WTC11 (cell line): Measurements from ENCODE around the gene PEAK1. TPM values are rescaled to one million over a fixed set of nuclear protein-coding genes. Genes with fewer than 3 reads are reported as not detected.
A peak's percentile ranks its signal among the peaks of the same experiment; 100 is the strongest.

Experiments
- ATAC-seq: fragments of 200-7000 bp; cut with Tn5 transposase; 2 replicates; pipeline ENCODE4 v1.10.0; 2021; ENCODE audit warnings: mild to moderate bottlenecking, moderate library complexity
- CTCF ChIA-PET: fragments of 300-600 bp; sonication (Branson Sonifier 250); formaldehyde crosslinking; loops from one replicate; lab custom pipeline; 2021; ENCODE audit warnings: antibody characterized with exemption; lab: Charles Lee
- POLR2A ChIA-PET: fragments of 350-600 bp; sonication (Branson Sonifier 250); formaldehyde crosslinking; loops from one replicate; lab custom pipeline; 2021; ENCODE audit warnings: antibody characterized with exemption; lab: Charles Lee
- DNase-seq: peaks from one replicate; pipeline ENCODE4 v3.0.0; 2021; ENCODE audit warnings: low spot score
- H3K27ac Mint-ChIP-seq: 2 replicates; pipeline ENCODE4 v1.8.0; 2021; ENCODE audit warnings: mixed read lengths
- H3K27me3 Mint-ChIP-seq: 2 replicates; pipeline ENCODE4 v1.8.0; 2021; ENCODE audit warnings: low read depth, mild to moderate bottlenecking, moderate library complexity, mixed read lengths
- H3K36me3 Mint-ChIP-seq: 2 replicates; pipeline ENCODE4 v1.8.0; 2021; ENCODE audit warnings: mixed read lengths
- H3K4me1 Mint-ChIP-seq: 2 replicates; pipeline ENCODE4 v1.8.0; 2022; ENCODE audit warnings: mixed read lengths
- H3K4me3 Mint-ChIP-seq: 2 replicates; pipeline ENCODE4 v1.8.0; 2021; ENCODE audit warnings: mild to moderate bottlenecking, moderate library complexity, mixed read lengths
- H3K9me3 Mint-ChIP-seq: 2 replicates; pipeline ENCODE4 v1.8.0; 2021; ENCODE audit warnings: mixed read lengths
- ELF4 ChIP-seq: sonication (generic); formaldehyde crosslinking; IDR thresholded peaks from 2 replicates; pipeline ENCODE4 v1.8.1; 2022; ENCODE audit warnings: low read depth, mild to moderate bottlenecking, moderate library complexity, missing genetic modification reagents
- GTF2I ChIP-seq: fragments of 250-450 bp; sonication (Bioruptor Pico); conservative IDR thresholded peaks from 2 replicates; pipeline ENCODE4 v1.4.0; 2021; ENCODE audit warnings: mild to moderate bottlenecking
- HMGA2 ChIP-seq: fragments of 250-450 bp; sonication (Bioruptor Pico); IDR thresholded peaks from 2 replicates; pipeline ENCODE4 v1.4.0; 2021; ENCODE audit warnings: mild to moderate bottlenecking, moderate library complexity
- MXD4 ChIP-seq: fragments of 250-450 bp; sonication (Bioruptor Pico); IDR thresholded peaks from 2 replicates; pipeline ENCODE4 v1.8.0; 2021; ENCODE audit warnings: mild to moderate bottlenecking, moderate library complexity, borderline replicate concordance
- RELA ChIP-seq: sonication (generic); formaldehyde crosslinking; IDR thresholded peaks from 2 replicates; pipeline ENCODE4 v1.8.1; 2022; ENCODE audit warnings: missing genetic modification reagents, mild to moderate bottlenecking, borderline replicate concordance
- RORB ChIP-seq: fragments of 250-450 bp; sonication (Bioruptor Pico); IDR thresholded peaks from 2 replicates; pipeline ENCODE4 v1.9.0; 2021; ENCODE audit warnings: mild to moderate bottlenecking
- TEAD1 ChIP-seq: sonication (generic); formaldehyde crosslinking; IDR thresholded peaks from 2 replicates; pipeline ENCODE4 v1.8.0; 2022; ENCODE audit warnings: mild to moderate bottlenecking, missing genetic modification reagents
- ZNF232 ChIP-seq: sonication (generic); formaldehyde crosslinking; IDR thresholded peaks from 2 replicates; pipeline ENCODE4 v1.8.0; 2022; ENCODE audit warnings: mild to moderate bottlenecking, missing genetic modification reagents
- ZNF671 ChIP-seq: fragments of 250-450 bp; sonication (Bioruptor Pico); IDR thresholded peaks from 2 replicates; pipeline ENCODE4 v1.8.0; 2021; ENCODE audit warnings: mild to moderate bottlenecking
- total RNA-seq: library from RNA; stranded (reverse); gene quantifications from 3 replicates; pipeline ENCODE4 v1.2.3, GENCODE V29; 2021
- TF ChIP-seq, protein P1 (sequence below): sonication (generic); formaldehyde crosslinking; IDR thresholded peaks from 2 replicates; pipeline ENCODE4 v1.8.1; 2023; ENCODE audit warnings: mild to moderate bottlenecking, missing genetic modification reagents, moderate library complexity
- TF ChIP-seq, protein P2 (sequence below): fragments of 250-450 bp; sonication (Bioruptor Pico); IDR thresholded peaks from 2 replicates; pipeline ENCODE4 v1.9.0; 2021; ENCODE audit warnings: mild to moderate bottlenecking
- TF ChIP-seq, protein P3 (sequence below): sonication (generic); formaldehyde crosslinking; conservative IDR thresholded peaks from 2 replicates; pipeline ENCODE4 v1.8.1; 2022; ENCODE audit warnings: mild to moderate bottlenecking, missing genetic modification reagents
- TF ChIP-seq, protein P4 (sequence below): sonication (generic); formaldehyde crosslinking; IDR thresholded peaks from 2 replicates; pipeline ENCODE4 v1.8.0; 2022; ENCODE audit warnings: mild to moderate bottlenecking, missing genetic modification reagents
- TF ChIP-seq, protein P5 (sequence below): sonication (generic); formaldehyde crosslinking; IDR thresholded peaks from 2 replicates; pipeline ENCODE4 v1.8.0; 2023; ENCODE audit warnings: missing genetic modification reagents, mild to moderate bottlenecking, borderline replicate concordance
- TF ChIP-seq, protein P6 (sequence below): fragments of 250-450 bp; sonication (Bioruptor Pico); conservative IDR thresholded peaks from 2 replicates; pipeline ENCODE4 v1.9.0; 2021; ENCODE audit warnings: mild to moderate bottlenecking

Gene PEAK1
- total RNA-seq, 1 experiment from 2014 or later, result 49.0 TPM

DNA sequence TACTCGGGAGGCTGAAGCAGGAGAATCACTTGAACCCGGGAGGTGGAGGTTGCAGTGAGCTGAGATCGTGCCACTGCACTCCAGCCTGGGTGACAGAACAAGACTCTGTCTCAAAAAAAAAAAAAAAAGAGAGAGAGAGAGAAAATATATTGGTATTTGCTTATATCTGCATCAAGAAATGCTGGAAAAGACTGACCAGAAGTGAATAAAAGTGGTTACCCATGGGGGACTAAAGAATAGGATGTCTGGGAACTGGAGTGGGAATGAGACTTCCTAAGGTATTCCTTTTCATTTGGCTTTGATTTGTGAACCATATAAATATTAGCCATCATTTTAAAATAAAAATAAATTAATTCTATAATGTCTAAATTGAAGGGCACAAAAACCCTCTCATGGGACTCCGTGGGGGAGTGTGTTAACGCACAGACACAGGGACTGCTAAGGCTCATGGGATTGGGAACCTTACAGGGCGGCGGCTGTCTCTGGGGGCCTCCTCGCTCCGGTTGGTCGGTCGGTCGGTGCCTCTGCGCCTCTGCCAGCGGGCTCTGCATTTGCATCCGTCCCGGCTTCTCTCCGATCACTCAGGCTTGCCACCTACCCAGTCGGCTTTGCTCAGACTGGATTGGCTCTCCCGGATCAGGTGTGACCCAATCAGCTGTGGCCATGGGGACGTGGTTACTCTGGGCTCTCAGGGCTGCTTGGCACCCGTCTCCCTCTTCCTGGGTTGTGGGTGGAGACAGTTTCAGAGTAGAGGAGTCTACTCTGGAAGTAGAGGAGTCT, 336.3 kb downstream of the PEAK1 start (continued):
- TF ChIP-seq, protein P1, sequence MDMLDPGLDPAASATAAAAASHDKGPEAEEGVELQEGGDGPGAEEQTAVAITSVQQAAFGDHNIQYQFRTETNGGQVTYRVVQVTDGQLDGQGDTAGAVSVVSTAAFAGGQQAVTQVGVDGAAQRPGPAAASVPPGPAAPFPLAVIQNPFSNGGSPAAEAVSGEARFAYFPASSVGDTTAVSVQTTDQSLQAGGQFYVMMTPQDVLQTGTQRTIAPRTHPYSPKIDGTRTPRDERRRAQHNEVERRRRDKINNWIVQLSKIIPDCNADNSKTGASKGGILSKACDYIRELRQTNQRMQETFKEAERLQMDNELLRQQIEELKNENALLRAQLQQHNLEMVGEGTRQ (CRISPR knock-in tag), result peak; percentile 70
- TF ChIP-seq GTF2I (CRISPR knock-in tag), result no peak
- TF ChIP-seq, all 79 proteins: peak for 4

DNA sequence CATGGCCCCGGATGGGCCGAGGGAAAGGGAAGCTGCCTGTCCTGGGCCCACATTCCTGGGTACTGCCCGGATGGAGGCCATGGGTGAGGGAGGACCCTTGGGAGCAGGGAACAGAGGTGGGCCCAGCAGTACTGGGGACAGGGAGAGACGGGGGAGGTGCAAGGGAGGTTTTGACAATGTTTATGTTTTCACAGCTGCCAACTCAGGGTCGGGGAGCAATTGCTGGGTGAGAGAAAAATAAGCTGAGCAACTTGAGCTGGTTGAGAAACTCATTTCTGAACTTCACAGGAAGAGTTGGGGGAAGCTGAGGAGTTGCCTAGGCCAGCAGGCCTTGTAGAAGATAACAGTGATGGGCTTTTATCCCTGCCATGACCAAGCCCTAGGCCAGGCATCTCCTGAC, 337.9 kb downstream of the PEAK1 start:
- no peak overlapping the region for H3K27ac Mint-ChIP-seq
- peaks cover 3% of the 10 kb centered on the region; the same call in 1 of the 2 replicates for H3K9me3 Mint-ChIP-seq
- peaks cover 23% of the 10 kb centered on the region for H3K27me3 Mint-ChIP-seq
- peaks cover 9% of the 10 kb centered on the region for H3K4me1 Mint-ChIP-seq
- ChIA-PET CTCF (interaction anchor here (1.0 to 1.3 kb wide), 2 partner anchors 25 to 47 kb away, joined by 3 read pairs; no protein-coding TSS in a partner anchor), POLR2A (no interaction called here)
- no peak overlapping the region for H3K4me3 Mint-ChIP-seq
- no peaks in the 10 kb centered on the region for H3K36me3 Mint-ChIP-seq
- TF ChIP-seq RORB (CRISPR knock-in tag), result no peak
- TF ChIP-seq TEAD1 (CRISPR knock-in tag), result no peak
- TF ChIP-seq, protein P1 (CRISPR knock-in tag), result no peak
- TF ChIP-seq, protein P2, sequence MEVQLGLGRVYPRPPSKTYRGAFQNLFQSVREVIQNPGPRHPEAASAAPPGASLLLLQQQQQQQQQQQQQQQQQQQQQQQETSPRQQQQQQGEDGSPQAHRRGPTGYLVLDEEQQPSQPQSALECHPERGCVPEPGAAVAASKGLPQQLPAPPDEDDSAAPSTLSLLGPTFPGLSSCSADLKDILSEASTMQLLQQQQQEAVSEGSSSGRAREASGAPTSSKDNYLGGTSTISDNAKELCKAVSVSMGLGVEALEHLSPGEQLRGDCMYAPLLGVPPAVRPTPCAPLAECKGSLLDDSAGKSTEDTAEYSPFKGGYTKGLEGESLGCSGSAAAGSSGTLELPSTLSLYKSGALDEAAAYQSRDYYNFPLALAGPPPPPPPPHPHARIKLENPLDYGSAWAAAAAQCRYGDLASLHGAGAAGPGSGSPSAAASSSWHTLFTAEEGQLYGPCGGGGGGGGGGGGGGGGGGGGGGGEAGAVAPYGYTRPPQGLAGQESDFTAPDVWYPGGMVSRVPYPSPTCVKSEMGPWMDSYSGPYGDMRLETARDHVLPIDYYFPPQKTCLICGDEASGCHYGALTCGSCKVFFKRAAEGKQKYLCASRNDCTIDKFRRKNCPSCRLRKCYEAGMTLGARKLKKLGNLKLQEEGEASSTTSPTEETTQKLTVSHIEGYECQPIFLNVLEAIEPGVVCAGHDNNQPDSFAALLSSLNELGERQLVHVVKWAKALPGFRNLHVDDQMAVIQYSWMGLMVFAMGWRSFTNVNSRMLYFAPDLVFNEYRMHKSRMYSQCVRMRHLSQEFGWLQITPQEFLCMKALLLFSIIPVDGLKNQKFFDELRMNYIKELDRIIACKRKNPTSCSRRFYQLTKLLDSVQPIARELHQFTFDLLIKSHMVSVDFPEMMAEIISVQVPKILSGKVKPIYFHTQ (CRISPR knock-in tag), result no peak
- no peak for TF ChIP-seq ZNF232
- no peak for TF ChIP-seq MXD4 (CRISPR knock-in tag)
- TF ChIP-seq RELA (CRISPR knock-in tag), result no peak
- TF ChIP-seq, protein P3, sequence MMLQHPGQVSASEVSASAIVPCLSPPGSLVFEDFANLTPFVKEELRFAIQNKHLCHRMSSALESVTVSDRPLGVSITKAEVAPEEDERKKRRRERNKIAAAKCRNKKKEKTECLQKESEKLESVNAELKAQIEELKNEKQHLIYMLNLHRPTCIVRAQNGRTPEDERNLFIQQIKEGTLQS (CRISPR knock-in tag), result no peak
- TF ChIP-seq, protein P4, sequence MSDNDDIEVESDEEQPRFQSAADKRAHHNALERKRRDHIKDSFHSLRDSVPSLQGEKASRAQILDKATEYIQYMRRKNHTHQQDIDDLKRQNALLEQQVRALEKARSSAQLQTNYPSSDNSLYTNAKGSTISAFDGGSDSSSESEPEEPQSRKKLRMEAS (CRISPR knock-in tag), result no peak
- TF ChIP-seq, protein P5, sequence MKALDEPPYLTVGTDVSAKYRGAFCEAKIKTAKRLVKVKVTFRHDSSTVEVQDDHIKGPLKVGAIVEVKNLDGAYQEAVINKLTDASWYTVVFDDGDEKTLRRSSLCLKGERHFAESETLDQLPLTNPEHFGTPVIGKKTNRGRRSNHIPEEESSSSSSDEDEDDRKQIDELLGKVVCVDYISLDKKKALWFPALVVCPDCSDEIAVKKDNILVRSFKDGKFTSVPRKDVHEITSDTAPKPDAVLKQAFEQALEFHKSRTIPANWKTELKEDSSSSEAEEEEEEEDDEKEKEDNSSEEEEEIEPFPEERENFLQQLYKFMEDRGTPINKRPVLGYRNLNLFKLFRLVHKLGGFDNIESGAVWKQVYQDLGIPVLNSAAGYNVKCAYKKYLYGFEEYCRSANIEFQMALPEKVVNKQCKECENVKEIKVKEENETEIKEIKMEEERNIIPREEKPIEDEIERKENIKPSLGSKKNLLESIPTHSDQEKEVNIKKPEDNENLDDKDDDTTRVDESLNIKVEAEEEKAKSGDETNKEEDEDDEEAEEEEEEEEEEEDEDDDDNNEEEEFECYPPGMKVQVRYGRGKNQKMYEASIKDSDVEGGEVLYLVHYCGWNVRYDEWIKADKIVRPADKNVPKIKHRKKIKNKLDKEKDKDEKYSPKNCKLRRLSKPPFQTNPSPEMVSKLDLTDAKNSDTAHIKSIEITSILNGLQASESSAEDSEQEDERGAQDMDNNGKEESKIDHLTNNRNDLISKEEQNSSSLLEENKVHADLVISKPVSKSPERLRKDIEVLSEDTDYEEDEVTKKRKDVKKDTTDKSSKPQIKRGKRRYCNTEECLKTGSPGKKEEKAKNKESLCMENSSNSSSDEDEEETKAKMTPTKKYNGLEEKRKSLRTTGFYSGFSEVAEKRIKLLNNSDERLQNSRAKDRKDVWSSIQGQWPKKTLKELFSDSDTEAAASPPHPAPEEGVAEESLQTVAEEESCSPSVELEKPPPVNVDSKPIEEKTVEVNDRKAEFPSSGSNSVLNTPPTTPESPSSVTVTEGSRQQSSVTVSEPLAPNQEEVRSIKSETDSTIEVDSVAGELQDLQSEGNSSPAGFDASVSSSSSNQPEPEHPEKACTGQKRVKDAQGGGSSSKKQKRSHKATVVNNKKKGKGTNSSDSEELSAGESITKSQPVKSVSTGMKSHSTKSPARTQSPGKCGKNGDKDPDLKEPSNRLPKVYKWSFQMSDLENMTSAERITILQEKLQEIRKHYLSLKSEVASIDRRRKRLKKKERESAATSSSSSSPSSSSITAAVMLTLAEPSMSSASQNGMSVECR (CRISPR knock-in tag), result no peak
- DNase-seq, result no peak
- ATAC-seq, result no peak

DNA sequence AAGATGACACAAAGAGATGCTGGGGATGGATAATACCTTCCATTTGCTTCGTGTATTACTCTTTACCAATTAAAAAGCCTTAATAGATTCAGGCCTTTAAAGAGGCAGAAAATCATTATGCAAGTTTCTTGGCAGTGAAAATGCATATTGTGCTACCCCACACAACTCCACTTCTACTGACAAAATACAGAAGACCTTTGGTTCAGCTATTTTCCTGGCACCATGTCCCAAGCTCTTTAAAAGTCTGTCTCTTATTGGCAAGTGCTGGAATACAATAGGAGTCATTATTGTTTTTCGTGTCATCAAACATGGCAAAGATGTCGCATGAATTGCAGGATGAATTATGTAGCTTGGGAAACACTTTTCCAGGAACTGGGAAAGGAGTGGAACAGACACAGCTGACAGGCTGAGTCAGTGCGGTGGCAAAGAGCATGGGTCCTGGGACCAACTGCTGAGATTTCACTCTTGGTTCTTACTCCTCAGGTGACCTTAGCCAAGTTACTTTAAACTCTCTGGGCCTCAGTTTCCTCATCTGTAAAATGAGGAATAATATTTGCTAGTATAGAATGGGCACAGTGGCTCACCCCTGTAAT, 343.5 kb downstream of the PEAK1 start:
- POLR2A ChIA-PET, result no interaction called here
- CTCF ChIA-PET, result no interaction called here
- H3K27me3 Mint-ChIP-seq, result peaks cover 7% of the 10 kb centered on the region
- TF ChIP-seq RELA (CRISPR knock-in tag), result no peak
- no peak for TF ChIP-seq HMGA2 (CRISPR knock-in tag)
- TF ChIP-seq ZNF671 (CRISPR knock-in tag), result no peak
- TF ChIP-seq ELF4 (CRISPR knock-in tag), result no peak
- TF ChIP-seq, protein P6, sequence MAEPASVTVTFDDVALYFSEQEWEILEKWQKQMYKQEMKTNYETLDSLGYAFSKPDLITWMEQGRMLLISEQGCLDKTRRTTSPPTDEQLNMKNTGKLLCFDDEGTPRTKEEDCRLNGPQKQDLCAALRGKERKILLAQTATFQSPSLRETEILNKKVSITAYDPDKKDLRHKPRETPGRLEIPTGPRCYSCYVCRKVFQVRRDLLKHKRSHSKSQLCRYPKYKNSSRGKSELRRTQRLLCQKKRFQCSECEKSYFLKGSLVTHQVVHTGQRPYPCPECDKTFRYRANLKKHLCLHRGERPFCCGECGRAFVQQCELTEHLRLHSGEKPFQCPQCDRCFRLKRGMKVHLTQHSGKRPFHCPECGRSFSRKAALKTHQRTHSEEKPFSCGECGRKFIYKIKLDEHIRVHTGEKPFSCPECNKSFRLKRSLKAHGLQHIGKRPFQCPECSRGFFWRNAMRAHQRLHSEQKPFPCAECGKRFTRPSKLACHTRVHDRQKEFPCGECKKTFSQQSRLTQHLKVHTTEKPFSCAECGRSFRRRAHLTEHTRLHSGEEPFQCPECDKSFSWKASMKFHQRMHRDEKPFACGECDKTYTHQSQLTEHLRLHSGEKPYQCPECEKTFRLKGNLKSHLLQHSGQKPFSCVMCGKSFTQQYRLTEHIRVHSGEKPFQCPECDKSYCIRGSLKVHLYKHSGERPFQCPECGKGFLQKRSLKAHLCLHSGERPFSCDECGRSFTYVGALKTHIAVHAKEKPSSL (CRISPR knock-in tag), result no peak
- H3K4me3 Mint-ChIP-seq, result no peak overlapping the region
- no peak for ATAC-seq
- no peak overlapping the region for H3K27ac Mint-ChIP-seq
- no peaks in the 10 kb centered on the region for H3K36me3 Mint-ChIP-seq
- H3K9me3 Mint-ChIP-seq, result peaks cover 3% of the 10 kb centered on the region; the same call in 1 of the 2 replicates
- no peak for DNase-seq
- peaks cover 5% of the 10 kb centered on the region for H3K4me1 Mint-ChIP-seq
